ENCODE data around the gene UBE4A. TPM values are rescaled to one million over a fixed set of nuclear protein-coding genes. Genes with fewer than 3 reads are reported as not detected.

Gene UBE4A
- total RNA-seq, 2 donors from 2014 or later = 44.8 to 46.9 TPM

DNA sequence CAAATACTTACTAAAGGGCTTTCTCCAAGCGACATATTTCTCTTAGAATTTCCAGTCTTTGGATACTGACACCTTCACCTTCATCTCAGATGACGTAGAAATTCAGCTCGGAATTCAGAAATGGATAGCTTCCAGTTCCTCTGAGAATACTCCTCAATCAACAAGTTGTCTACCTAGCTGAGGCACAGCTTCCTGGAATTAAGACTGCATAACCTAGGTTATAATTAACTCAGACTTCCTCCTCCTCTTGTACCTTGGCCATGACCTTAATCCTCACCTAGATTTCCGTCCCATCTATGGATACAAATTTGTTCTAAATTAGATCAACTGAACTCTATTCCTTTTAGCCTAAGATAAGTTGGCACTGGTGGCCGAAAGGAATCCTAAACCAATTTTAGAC, 59.4 kb downstream of the UBE4A start:
- TF ChIP-seq, protein P1, sequence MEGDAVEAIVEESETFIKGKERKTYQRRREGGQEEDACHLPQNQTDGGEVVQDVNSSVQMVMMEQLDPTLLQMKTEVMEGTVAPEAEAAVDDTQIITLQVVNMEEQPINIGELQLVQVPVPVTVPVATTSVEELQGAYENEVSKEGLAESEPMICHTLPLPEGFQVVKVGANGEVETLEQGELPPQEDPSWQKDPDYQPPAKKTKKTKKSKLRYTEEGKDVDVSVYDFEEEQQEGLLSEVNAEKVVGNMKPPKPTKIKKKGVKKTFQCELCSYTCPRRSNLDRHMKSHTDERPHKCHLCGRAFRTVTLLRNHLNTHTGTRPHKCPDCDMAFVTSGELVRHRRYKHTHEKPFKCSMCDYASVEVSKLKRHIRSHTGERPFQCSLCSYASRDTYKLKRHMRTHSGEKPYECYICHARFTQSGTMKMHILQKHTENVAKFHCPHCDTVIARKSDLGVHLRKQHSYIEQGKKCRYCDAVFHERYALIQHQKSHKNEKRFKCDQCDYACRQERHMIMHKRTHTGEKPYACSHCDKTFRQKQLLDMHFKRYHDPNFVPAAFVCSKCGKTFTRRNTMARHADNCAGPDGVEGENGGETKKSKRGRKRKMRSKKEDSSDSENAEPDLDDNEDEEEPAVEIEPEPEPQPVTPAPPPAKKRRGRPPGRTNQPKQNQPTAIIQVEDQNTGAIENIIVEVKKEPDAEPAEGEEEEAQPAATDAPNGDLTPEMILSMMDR (IDR thresholded peaks at IDR 0.05) = no peak
- no peaks in the 10 kb centered on the region for H3K27me3 ChIP-seq
- no peaks in the 10 kb centered on the region for H3K36me3 ChIP-seq
- intact Hi-C loops (cut with DNase I) = no loop called here
- no peaks in the 10 kb centered on the region for H3K9me3 ChIP-seq
- no peaks in the 10 kb centered on the region for H3K4me1 ChIP-seq
- no peak for DNase-seq
- H3K27ac ChIP-seq = no peak overlapping the region
- H3K9ac ChIP-seq (ENCODE audit: low read depth in 2 of 2, low read length in 2 of 2) = no peak overlapping the region
- H3K4me3 ChIP-seq = no peak overlapping the region

DNA sequence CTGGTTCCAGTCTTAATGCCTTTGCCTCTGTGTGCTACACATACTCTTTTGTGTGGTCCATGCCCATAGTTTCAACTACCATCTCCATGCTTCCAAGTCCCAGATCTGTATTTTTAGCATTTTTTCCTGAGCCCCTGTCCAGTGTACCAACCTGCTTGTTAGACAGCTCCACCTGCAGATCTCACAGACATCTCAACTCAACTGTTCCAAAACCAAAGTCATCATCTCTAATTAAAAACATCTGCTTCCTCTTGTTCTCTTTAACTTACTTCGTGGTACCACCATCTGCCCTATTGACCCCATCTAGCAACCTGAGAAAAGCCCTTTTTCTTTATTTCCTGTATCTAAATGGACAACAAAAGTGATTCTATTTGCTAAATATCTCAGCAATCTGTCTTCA, 68.3 kb downstream of the UBE4A start:
- TF ChIP-seq, protein P1 (IDR thresholded peaks at IDR 0.05) = no peak
- Histone ChIP-seq H3K36me3 (no peaks in the 10 kb centered on the region), H3K9ac (ENCODE audit: low read depth in 2 of 2, low read length in 2 of 2) (no peak overlapping the region), H3K27ac (no peak overlapping the region), H3K9me3 (no peaks in the 10 kb centered on the region), H3K27me3 (no peaks in the 10 kb centered on the region), H3K4me1 (no peaks in the 10 kb centered on the region), H3K4me3 (no peak overlapping the region)
- intact Hi-C loops (cut with DNase I) = no loop called here
- no peak for DNase-seq

DNA sequence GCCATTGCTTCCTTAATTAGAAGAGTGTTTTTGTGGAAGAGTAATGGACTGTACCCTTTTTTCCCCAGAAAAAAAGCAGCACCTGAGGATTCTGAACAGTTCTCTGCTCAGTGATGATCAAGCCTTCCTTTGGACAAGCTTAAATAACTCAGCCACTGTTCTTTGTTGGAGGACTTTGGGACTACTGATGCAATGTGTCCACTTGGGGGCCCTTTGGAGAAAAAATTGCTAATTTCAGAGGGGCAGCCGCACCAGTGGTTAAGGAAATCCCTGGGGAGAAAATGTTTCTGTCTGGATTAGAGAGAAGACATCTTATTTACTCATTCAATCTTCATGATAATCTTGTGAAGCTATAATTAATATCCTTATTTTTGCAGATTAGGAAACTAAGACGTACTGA, 71.6 kb downstream of the UBE4A start:
- Histone ChIP-seq H3K9ac (ENCODE audit: low read depth in 2 of 2, low read length in 2 of 2) (no peak overlapping the region), H3K27ac (no peak overlapping the region), H3K9me3 (no peaks in the 10 kb centered on the region), H3K36me3 (no peaks in the 10 kb centered on the region), H3K4me1 (no peaks in the 10 kb centered on the region), H3K27me3 (no peaks in the 10 kb centered on the region), H3K4me3 (no peak overlapping the region)
- intact Hi-C loops (cut with DNase I) = no loop called here
- no peak for DNase-seq
- TF ChIP-seq, protein P1 (IDR thresholded peaks at IDR 0.05) = no peak

DNA sequence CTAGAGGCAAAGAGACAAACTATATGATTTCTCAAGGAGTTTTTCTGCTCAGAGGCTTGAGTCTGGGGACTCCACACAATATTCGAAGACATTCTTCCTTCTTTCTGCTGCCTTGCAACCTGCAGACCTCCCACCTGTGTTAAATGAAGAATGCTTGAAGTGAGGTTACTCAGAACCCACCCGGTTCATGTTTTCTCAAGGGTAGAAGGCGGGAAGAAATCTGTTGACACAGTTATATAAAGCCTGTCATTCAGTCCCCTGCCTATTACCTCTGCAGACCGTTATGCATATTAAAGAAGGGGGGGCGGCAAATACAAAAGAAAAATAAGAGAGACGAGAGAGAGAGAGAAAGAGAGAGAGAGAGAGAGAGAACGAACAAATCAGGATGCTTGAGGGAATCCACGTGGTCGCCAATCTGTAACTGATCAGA, 74.7 kb downstream of the UBE4A start:
- no peaks in the 10 kb centered on the region for H3K4me1 ChIP-seq
- H3K9ac ChIP-seq (ENCODE audit: low read depth in 2 of 2, low read length in 2 of 2) = peak overlapping the region; percentile 59 to 89
- no peak for DNase-seq
- H3K36me3 ChIP-seq = no peaks in the 10 kb centered on the region
- H3K27me3 ChIP-seq = no peaks in the 10 kb centered on the region
- no peaks in the 10 kb centered on the region for H3K9me3 ChIP-seq
- peak overlapping the region; percentile 95 for H3K4me3 ChIP-seq
- intact Hi-C loops (cut with DNase I) = no loop called here
- no peak overlapping the region for H3K27ac ChIP-seq
- TF ChIP-seq, protein P1 (IDR thresholded peaks at IDR 0.05) = no peak

DNA sequence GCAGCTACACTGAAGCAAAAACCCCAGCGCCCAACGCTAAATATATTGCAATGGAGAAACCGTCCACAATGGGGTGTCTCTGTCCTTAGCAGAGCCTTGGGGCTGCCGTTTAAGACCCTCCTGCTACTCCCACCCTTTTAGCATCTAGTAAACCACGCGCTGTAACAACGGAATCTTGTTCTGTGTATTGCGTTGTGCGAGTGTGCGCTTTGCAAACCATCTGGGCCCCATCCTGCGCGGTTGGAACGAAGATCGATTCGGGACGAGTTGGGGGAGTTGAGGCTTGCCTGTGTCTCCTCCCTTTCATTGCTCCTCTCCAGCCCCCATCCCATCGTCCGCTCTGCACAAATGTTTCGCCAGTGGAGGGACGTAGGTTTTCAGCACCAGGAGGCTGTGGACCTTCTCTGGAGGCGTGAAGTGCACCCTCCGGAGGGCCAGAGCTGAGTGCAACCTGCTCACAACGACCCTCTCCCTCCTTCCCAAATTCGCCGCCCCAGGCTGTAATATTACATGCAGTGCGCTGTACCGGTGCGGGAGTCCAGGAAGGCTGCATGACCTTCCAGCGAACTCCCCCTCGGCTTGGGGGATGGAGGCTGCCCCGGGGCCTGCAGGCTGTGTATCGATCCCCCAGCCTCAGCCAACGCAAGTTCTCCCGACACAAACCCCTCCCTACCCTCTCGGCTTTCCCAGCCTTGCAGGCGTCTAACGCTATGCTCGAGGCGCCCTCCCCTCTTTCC, 75.3 kb downstream of the UBE4A start:
- Histone ChIP-seq H3K27ac (peak overlapping the region; percentile 85), H3K9me3 (no peaks in the 10 kb centered on the region), H3K9ac (ENCODE audit: low read depth in 2 of 2, low read length in 2 of 2) (peak overlapping the region; percentile 59 to 89), H3K4me3 (peak overlapping the region; percentile 95), H3K36me3 (no peaks in the 10 kb centered on the region), H3K27me3 (no peaks in the 10 kb centered on the region), H3K4me1 (no peaks in the 10 kb centered on the region)
- intact Hi-C loops (cut with DNase I) = loop anchor here (5.0 kb wide), 1 partner anchor 32 kb away; the partner anchor contains the start of gene ATP5MG
- peak; percentile 42 for DNase-seq
- TF ChIP-seq, protein P1 (IDR thresholded peaks at IDR 0.05) = no peak

Measured in colonic mucosa (tissue), 4 donors.